Prostate gland (tissue), 2 donors: Measurements from ENCODE around the gene CLIC3. TPM values are rescaled to one million over a fixed set of nuclear protein-coding genes. Genes with fewer than 3 reads are reported as not detected.

ENCODE experiments used
- DNase-seq: peaks from one replicate; pipeline ENCODE4 v3.0.0-alpha.2; 2019; ENCODE audit warnings: low spot score
- H3K27ac ChIP-seq, 2 donors: fragments of 200-600 bp; sonication (generic); 2 replicates each; pipeline ENCODE4 v1.5.1; 2017 to 2019
- H3K27me3 ChIP-seq: fragments of 200-600 bp; sonication (generic); replicated peaks from 2 replicates; pipeline ENCODE4 v1.5.1; 2019; ENCODE audit not compliant: insufficient read depth
- H3K36me3 ChIP-seq, 2 donors: fragments of 200-600 bp; sonication (generic); 1 replicate in 1 of 2; 2 replicates in 1 of 2; pipeline versions ENCODE4 v1.5.1 to v1.8.1; 2017 to 2019
- H3K4me1 ChIP-seq: fragments of 200-600 bp; sonication (generic); replicated peaks from 2 replicates; pipeline ENCODE4 v1.5.1; 2019
- H3K4me3 ChIP-seq, 2 donors: fragments of 200-600 bp; sonication (generic); 2 replicates each; pipeline ENCODE4 v1.5.1; 2017 to 2019
- H3K9me3 ChIP-seq: fragments of 200-600 bp; sonication (generic); 2 replicates; pipeline ENCODE4 v1.5.1; 2017
- POLR2A ChIP-seq: fragments of 450-650 bp; IDR thresholded peaks from one replicate; pipeline ENCODE4 v1.6.1; 2016; ENCODE audit warnings: antibody characterized with exemption, mild to moderate bottlenecking
- POLR2AphosphoS5 ChIP-seq: sonication (generic); formaldehyde crosslinking; IDR thresholded peaks from one replicate; pipeline ENCODE4 v1.6.1; 2017; ENCODE audit warnings: antibody characterized with exemption
- WGBS: methylation state at CpG from one replicate; pipeline ENCODE4 v1.1.5; 2018; 5-methylcytosine and 5-hydroxymethylcytosine counted together
- intact Hi-C: fragments of 100-400 bp; cut with DNase I; formaldehyde crosslinking; loops from one replicate; pipeline ENCODE4 v1.14.2; 2022
- total RNA-seq, 2 donors: library from RNA; depleted of rRNA; stranded (reverse); fragments of >200 nt; gene quantifications; one replicate each; pipeline ENCODE4 v1.1.0, GENCODE V29; 2016
- TF ChIP-seq, protein P1 (sequence below), 4 experiments: fragments of 200-600 bp in 2 of 4; fragments of 450-650 bp in 2 of 4; sonication (generic) in 2 of 4; IDR thresholded peaks; 1 replicate in 3 of 4; 2 replicates in 1 of 4; pipeline ENCODE4 v1.5.1; 2016 to 2019; ENCODE audit warnings: antibody characterized with exemption in 4 of 4, mild to moderate bottlenecking in 2 of 4, moderate library complexity in 2 of 4

The CLIC3 gene
- total RNA-seq, 2 donors from 2014 or later: 4.2 to 6.7 TPM

- intact Hi-C loops: no loop called here
- Histone ChIP-seq H3K36me3 (no peaks in the 10 kb centered on the region), H3K9me3 (no peaks in the 10 kb centered on the region), H3K4me1 (peaks cover 9% of the 10 kb centered on the region), H3K27ac (no peak overlapping the region), H3K27me3 (no peaks in the 10 kb centered on the region), H3K4me3 (no peak overlapping the region)
- DNase-seq: no peak
- TF ChIP-seq POLR2AphosphoS5 (no peak), POLR2A (no peak)
- TF ChIP-seq, protein P1, sequence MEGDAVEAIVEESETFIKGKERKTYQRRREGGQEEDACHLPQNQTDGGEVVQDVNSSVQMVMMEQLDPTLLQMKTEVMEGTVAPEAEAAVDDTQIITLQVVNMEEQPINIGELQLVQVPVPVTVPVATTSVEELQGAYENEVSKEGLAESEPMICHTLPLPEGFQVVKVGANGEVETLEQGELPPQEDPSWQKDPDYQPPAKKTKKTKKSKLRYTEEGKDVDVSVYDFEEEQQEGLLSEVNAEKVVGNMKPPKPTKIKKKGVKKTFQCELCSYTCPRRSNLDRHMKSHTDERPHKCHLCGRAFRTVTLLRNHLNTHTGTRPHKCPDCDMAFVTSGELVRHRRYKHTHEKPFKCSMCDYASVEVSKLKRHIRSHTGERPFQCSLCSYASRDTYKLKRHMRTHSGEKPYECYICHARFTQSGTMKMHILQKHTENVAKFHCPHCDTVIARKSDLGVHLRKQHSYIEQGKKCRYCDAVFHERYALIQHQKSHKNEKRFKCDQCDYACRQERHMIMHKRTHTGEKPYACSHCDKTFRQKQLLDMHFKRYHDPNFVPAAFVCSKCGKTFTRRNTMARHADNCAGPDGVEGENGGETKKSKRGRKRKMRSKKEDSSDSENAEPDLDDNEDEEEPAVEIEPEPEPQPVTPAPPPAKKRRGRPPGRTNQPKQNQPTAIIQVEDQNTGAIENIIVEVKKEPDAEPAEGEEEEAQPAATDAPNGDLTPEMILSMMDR (IDR thresholded peaks at IDR 0.05): no peak
- WGBS: 94% methylated on average over 6 of the region's 6 CpGs
Observed at GRCh38 chr9:136957901-136958300, 38.5 kb downstream of the CLIC3 start.

- no peak overlapping the region for H3K4me3 ChIP-seq
- TF ChIP-seq POLR2AphosphoS5: no peak
- no peak for TF ChIP-seq POLR2A
- peaks cover 9% of the 10 kb centered on the region for H3K4me1 ChIP-seq
- no peaks in the 10 kb centered on the region for H3K27me3 ChIP-seq
- intact Hi-C loops: no loop called here
- H3K36me3 ChIP-seq: no peaks in the 10 kb centered on the region
- no peaks in the 10 kb centered on the region for H3K9me3 ChIP-seq
- no peak overlapping the region for H3K27ac ChIP-seq
- DNase-seq: no peak
- WGBS: 94% methylated on average over 1 of the region's 1 CpG
Observed at GRCh38 chr9:136957461-136957860, 38.9 kb downstream of the CLIC3 start.

DNA sequence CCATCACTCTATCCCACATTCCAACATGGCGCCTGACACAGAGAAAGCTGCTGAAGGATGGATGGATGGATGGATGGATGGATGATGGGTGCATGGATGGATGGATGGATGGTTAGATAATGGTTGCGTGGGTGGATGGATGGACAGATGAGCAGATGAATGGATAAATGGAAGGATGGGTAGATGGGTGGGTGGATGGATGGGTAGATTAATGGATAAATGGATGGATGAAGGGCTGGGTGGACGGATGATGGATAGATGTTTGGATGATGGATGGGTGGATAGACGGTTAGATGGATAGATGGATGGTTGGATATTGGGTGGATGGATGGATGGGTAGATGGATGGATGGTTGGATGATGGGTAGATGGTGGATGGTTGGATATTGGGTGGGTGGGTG lies 39.8 kb downstream of the CLIC3 start:
- 98% methylated on average over 4 of the region's 4 CpGs for WGBS
- no peak for DNase-seq
- intact Hi-C loops: no loop called here
- H3K27ac ChIP-seq: no peak overlapping the region
- H3K4me1 ChIP-seq: peaks cover 5% of the 10 kb centered on the region
- H3K36me3 ChIP-seq: no peaks in the 10 kb centered on the region
- no peaks in the 10 kb centered on the region for H3K9me3 ChIP-seq
- no peak for TF ChIP-seq POLR2A
- TF ChIP-seq, protein P1 (IDR thresholded peaks at IDR 0.05): no peak
- no peak for TF ChIP-seq POLR2AphosphoS5
- H3K4me3 ChIP-seq: no peak overlapping the region
- no peaks in the 10 kb centered on the region for H3K27me3 ChIP-seq

GRCh38 chr9:136955943-136956335 lies 40.4 kb downstream of the CLIC3 start:
- Histone ChIP-seq H3K4me1 (no peaks in the 10 kb centered on the region), H3K27me3 (no peaks in the 10 kb centered on the region), H3K9me3 (no peaks in the 10 kb centered on the region), H3K36me3 (no peaks in the 10 kb centered on the region), H3K4me3 (no peak overlapping the region), H3K27ac (no peak overlapping the region)
- intact Hi-C loops: no loop called here
- no peak for DNase-seq
- TF ChIP-seq POLR2AphosphoS5: no peak
- TF ChIP-seq, protein P1 (IDR thresholded peaks at IDR 0.05): no peak
- WGBS: 94% methylated on average over 9 of the region's 9 CpGs

DNA sequence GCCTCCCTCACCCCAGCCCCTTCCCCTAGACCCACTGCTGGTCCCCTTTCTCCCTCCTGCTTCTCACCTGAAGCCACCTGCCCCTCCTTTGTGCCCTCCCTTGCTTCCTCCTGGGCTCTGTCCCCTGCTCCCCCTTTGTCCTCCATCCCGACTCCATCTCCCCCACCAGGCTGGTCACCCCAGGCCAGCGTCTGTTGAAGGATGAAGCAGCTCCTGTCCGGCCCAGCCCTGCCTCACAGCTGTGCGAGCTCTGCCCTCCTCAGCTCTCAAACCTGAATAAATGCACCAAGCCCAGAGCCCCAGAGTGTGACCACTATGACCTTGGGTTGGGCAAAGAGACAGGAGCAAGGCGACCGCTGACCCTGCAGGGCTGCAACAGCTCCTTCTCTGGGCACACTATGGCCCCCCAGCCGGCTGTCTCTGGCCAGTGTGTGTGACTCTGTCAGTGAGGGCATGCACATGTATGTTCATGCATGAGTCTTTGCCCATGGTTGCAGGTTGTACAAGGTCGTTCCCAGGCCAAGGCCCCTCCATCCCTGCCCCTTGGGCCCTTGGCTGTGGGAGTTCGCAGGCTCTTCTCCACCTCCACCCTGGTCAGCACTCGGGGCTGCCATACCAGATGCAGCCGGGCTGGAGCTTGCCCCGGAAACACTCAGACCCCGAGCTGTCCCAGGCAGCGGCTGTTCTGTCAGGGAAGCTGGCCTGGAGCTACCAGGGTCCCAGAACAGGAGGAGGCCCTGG lies 41.0 kb downstream of the CLIC3 start:
- intact Hi-C loops: no loop called here
- no peak for TF ChIP-seq POLR2AphosphoS5
- no peak for TF ChIP-seq POLR2A
- TF ChIP-seq, protein P1 (IDR thresholded peaks at IDR 0.05): no peak
- WGBS: 91% methylated on average over 14 of the region's 14 CpGs
- no peaks in the 10 kb centered on the region for H3K36me3 ChIP-seq
- no peak for DNase-seq
- no peaks in the 10 kb centered on the region for H3K9me3 ChIP-seq
- no peak overlapping the region for H3K27ac ChIP-seq
- H3K27me3 ChIP-seq: no peaks in the 10 kb centered on the region
- no peak overlapping the region for H3K4me3 ChIP-seq
- H3K4me1 ChIP-seq: no peaks in the 10 kb centered on the region
